B cell (primary cell): ENCODE results near the gene KDELR1.

Experiments
- EZH2 ChIP-seq: IDR thresholded peaks from 2 replicates; pipeline ENCODE4 v1.6.1; 2012; ENCODE audit warnings: borderline replicate concordance, low read depth, mild to moderate bottlenecking, moderate library complexity, low read length; ENCODE audit not compliant: insufficient read depth, poor library complexity, severe bottlenecking
- TF ChIP-seq, protein P1 (sequence below): fragments of 200-600 bp; IDR thresholded peaks from one replicate; pipeline ENCODE4 v1.8.0; 2022; ENCODE audit warnings: antibody characterized with exemption, mild to moderate bottlenecking

DNA sequence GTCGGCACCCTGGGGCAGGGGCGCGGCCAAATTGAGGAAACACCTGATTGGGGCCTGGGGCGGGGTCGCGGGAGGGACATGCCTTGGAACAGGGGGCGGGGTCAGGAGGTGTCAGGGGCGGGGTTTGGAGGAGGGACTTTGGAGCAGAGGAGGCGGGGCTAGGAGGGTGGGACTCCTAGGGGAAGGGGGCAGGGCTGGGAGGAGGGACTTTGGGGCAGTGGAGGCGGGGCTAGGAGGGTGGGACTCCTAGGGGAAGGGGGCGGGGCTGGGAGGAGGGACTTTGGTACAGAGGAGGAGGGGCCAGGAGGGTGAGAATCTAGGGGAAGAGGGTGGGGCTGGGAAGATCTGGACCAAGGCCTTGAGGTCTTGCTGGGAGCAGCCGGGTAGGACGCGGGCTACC lies 24.0 kb upstream of the KDELR1 start:
- TF ChIP-seq EZH2 = no peak
- TF ChIP-seq, protein P1, sequence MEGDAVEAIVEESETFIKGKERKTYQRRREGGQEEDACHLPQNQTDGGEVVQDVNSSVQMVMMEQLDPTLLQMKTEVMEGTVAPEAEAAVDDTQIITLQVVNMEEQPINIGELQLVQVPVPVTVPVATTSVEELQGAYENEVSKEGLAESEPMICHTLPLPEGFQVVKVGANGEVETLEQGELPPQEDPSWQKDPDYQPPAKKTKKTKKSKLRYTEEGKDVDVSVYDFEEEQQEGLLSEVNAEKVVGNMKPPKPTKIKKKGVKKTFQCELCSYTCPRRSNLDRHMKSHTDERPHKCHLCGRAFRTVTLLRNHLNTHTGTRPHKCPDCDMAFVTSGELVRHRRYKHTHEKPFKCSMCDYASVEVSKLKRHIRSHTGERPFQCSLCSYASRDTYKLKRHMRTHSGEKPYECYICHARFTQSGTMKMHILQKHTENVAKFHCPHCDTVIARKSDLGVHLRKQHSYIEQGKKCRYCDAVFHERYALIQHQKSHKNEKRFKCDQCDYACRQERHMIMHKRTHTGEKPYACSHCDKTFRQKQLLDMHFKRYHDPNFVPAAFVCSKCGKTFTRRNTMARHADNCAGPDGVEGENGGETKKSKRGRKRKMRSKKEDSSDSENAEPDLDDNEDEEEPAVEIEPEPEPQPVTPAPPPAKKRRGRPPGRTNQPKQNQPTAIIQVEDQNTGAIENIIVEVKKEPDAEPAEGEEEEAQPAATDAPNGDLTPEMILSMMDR = no peak
